DMS79 (cell line): ENCODE results near the gene ABHD14A.
A peak's percentile ranks its signal among the peaks of the same experiment; 100 is the strongest.
"Not testable (repeated sequence)": the region's sequence is repeated elsewhere in the genome, so short reads cannot be mapped to it uniquely, and the experiment has no call there.

ENCODE experiments used
- DNase-seq: peaks from one replicate; lab custom pipeline; 2025; lab: John Stamatoyannopoulos, UW

ABHD14A gene

GRCh38 chr3:51974277-51974962, 444 bp upstream of the ABHD14A start:
- no peak for DNase-seq

GRCh38 chr3:51975852-51976549, 1.1 kb downstream of the ABHD14A start:
- no peak for DNase-seq

GRCh38 chr3:51977446-51978142, 2.7 kb downstream of the ABHD14A start:
- DNase-seq: no peak

GRCh38 chr3:51978143-51978502, 3.3 kb downstream of the ABHD14A start:
- DNase-seq: no peak

- no peak for DNase-seq
These were observed 5.4 kb downstream of the ABHD14A start for GRCh38 chr3:51980253-51980652.

GRCh38 chr3:51982352-51982837, 7.5 kb downstream of the ABHD14A start:
- peak; percentile 11 for DNase-seq

GRCh38 chr3:51982838-51983577, 8.1 kb downstream of the ABHD14A start, which contains the start of gene ACY1:
Gene ACY1, plus strand, starts transcription at chr3:51983535. Its CDS starts 530 bp downstream, at chr3:51984065.
- peak; percentile 46 for DNase-seq

- DNase-seq: no peak
These were observed 8.9 kb downstream of the ABHD14A start for GRCh38 chr3:51983578-51984268.

- no peak for DNase-seq
These were observed 9.4 kb downstream of the ABHD14A start for GRCh38 chr3:51984269-51984647.

GRCh38 chr3:51985063-51985462, 10.2 kb downstream of the ABHD14A start:
- DNase-seq: no peak

- no peak for DNase-seq
These were observed 11.4 kb downstream of the ABHD14A start for GRCh38 chr3:51986010-51986947.

- DNase-seq: no peak
These were observed 12.7 kb downstream of the ABHD14A start for GRCh38 chr3:51987568-51987967.

GRCh38 chr3:51988286-51989146, 13.7 kb downstream of the ABHD14A start:
- no peak for DNase-seq

GRCh38 chr3:51990501-51990971, 15.7 kb downstream of the ABHD14A start:
- DNase-seq: not testable (repeated sequence)

GRCh38 chr3:51992017-51992682, 17.3 kb downstream of the ABHD14A start:
- DNase-seq: no peak

- not testable (repeated sequence) for DNase-seq
These were observed 18.8 kb downstream of the ABHD14A start for GRCh38 chr3:51993657-51994056.

GRCh38 chr3:51994530-51994929, 19.7 kb downstream of the ABHD14A start:
- no peak for DNase-seq

GRCh38 chr3:51995346-51996163, 20.7 kb downstream of the ABHD14A start, which contains the start of gene RPL29:
Gene RPL29, minus strand, starts transcription at chr3:51995895. Its CDS starts 434 bp downstream, at chr3:51995461.
- DNase-seq: peak; percentile 45
